Muscle layer of colon (tissue), 2 donors: Measurements from ENCODE around the gene PLET1.

ENCODE experiments used
- H3K27ac ChIP-seq: one replicate; pipeline ENCODE4 v1.7.0; 2013; ENCODE audit warnings: low read depth, mild to moderate bottlenecking, low read length, moderate library complexity
- H3K27me3 ChIP-seq, 2 donors: one replicate each; pipeline ENCODE4 v1.7.0; 2013; ENCODE audit warnings: low read length in 2 of 2, mild to moderate bottlenecking in 2 of 2; ENCODE audit not compliant: insufficient read depth in 2 of 2, control insufficient read depth in 1 of 2
- H3K36me3 ChIP-seq: one replicate; pipeline ENCODE4 v1.7.0; 2013; ENCODE audit warnings: mild to moderate bottlenecking, low read length; ENCODE audit not compliant: insufficient read depth
- H3K4me1 ChIP-seq: one replicate; pipeline ENCODE4 v1.7.0; 2013; ENCODE audit warnings: mild to moderate bottlenecking, low read length; ENCODE audit not compliant: insufficient read depth
- H3K4me3 ChIP-seq, 2 donors: one replicate each; pipeline ENCODE4 v1.7.0; 2013; ENCODE audit warnings: low read length in 2 of 2, low read depth in 1 of 2, mild to moderate bottlenecking in 1 of 2, moderate library complexity in 1 of 2
- H3K9ac ChIP-seq: one replicate; pipeline ENCODE4 v1.7.0; 2013; ENCODE audit warnings: low read length
- H3K9me3 ChIP-seq: one replicate; pipeline ENCODE4 v1.7.0; 2013; ENCODE audit warnings: mild to moderate bottlenecking, low read length
- donor health status: abdominal sarcoma.
- donor health status: Adenocarcinoma of cecum.

PLET1 gene

GRCh38 chr11:112296044-112296443, 35.4 kb upstream of the PLET1 start:
- peaks cover 28% of the 10 kb centered on the region for H3K4me1 ChIP-seq
- H3K9ac ChIP-seq = no peak overlapping the region
- no peak overlapping the region for H3K27ac ChIP-seq
- no peaks in the 10 kb centered on the region for H3K27me3 ChIP-seq
- H3K9me3 ChIP-seq = no peaks in the 10 kb centered on the region
- peaks cover 6% of the 10 kb centered on the region for H3K36me3 ChIP-seq
- H3K4me3 ChIP-seq = no peak overlapping the region

- no peaks in the 10 kb centered on the region for H3K27me3 ChIP-seq
- H3K4me1 ChIP-seq = peaks cover 34% of the 10 kb centered on the region
- no peak overlapping the region for H3K27ac ChIP-seq
- H3K36me3 ChIP-seq = peaks cover 6% of the 10 kb centered on the region
- no peaks in the 10 kb centered on the region for H3K9me3 ChIP-seq
- H3K9ac ChIP-seq = no peak overlapping the region
- H3K4me3 ChIP-seq = no peak overlapping the region
These were observed 34.2 kb upstream of the PLET1 start for GRCh38 chr11:112294688-112295340.

DNA sequence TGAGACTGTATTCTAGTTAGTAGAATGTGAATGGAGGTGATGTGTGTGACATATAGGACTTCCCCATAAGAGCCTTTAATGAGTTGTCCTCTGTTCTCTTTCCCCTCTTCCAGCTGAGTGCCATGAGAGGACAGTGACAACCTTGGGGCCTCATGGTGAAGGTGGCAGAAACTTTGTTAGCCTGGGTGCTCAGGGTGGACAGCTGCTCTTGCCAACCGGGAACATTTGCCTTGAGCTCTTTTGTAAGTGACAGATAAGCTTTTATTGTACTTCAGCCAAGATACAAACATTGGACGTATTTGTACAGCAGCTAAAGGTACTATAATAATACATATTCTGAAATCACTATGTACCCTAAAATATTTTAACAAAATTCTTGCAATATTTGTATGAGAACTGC, 33.0 kb upstream of the PLET1 start:
- Histone ChIP-seq H3K9ac (no peak overlapping the region), H3K36me3 (peaks cover 6% of the 10 kb centered on the region), H3K9me3 (no peaks in the 10 kb centered on the region), H3K27me3 (no peaks in the 10 kb centered on the region), H3K27ac (no peak overlapping the region), H3K4me3 (no peak overlapping the region), H3K4me1 (peaks cover 28% of the 10 kb centered on the region)

- Histone ChIP-seq H3K36me3 (peaks cover 6% of the 10 kb centered on the region), H3K27ac (no peak overlapping the region), H3K4me1 (peaks cover 25% of the 10 kb centered on the region), H3K9ac (no peak overlapping the region), H3K4me3 (no peak overlapping the region), H3K27me3 (no peaks in the 10 kb centered on the region), H3K9me3 (no peaks in the 10 kb centered on the region)
These were observed 32.2 kb upstream of the PLET1 start for GRCh38 chr11:112292785-112293407.

DNA sequence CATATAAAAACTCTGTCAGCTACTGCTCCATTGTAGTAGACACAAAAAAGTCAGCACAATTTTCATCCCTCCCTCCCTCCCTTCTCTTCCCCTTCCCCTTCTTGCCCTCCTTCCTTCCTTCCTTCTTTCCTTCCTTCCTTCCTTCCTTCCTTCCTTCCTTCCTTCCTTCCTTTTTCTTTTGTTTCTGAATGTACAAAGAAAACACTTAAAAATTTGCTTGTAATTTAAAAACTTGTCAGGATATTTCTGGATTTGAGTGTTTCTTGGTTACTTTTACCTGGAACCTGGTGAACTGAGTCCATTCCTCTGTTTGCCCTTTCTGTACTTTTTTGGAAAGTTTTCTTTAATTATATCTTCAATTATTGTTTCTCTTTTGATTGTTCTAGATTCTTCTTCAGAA, 31.5 kb upstream of the PLET1 start:
- Histone ChIP-seq H3K27me3 (no peaks in the 10 kb centered on the region), H3K27ac (no peak overlapping the region), H3K9me3 (no peaks in the 10 kb centered on the region), H3K9ac (no peak overlapping the region), H3K4me3 (no peak overlapping the region), H3K36me3 (peaks cover 6% of the 10 kb centered on the region), H3K4me1 (peaks cover 25% of the 10 kb centered on the region)

DNA sequence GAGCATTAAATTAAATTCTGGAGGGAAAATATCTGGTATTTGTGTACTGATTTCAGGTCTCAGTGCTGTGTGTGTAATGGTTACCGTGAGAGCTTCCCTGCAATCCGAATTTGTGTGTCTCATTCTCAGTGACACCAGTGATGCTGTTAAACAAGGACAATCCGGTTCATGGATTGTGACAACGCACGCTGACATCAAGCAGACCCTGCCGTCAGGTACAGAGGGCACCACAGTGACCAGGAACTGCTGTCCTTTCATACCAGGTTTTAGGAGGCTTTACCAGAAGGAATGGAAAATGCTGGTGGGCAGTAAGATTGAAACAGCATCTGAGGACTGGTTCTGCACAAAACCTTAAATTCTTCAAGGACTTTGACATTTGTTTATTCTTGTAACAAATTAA, 30.5 kb upstream of the PLET1 start:
- Histone ChIP-seq H3K4me3 (peak overlapping the region in 1 of 2 donors; percentile 22), H3K27ac (peak overlapping the region; percentile 12), H3K9ac (peak overlapping the region; percentile 7), H3K27me3 (no peaks in the 10 kb centered on the region), H3K9me3 (no peaks in the 10 kb centered on the region), H3K36me3 (peaks cover 6% of the 10 kb centered on the region), H3K4me1 (peaks cover 25% of the 10 kb centered on the region)

GRCh38 chr11:112290493-112290850, 29.8 kb upstream of the PLET1 start:
- peak overlapping the region; percentile 69 for H3K9ac ChIP-seq
- peaks cover 25% of the 10 kb centered on the region for H3K4me1 ChIP-seq
- no peaks in the 10 kb centered on the region for H3K27me3 ChIP-seq
- peaks cover 6% of the 10 kb centered on the region for H3K36me3 ChIP-seq
- H3K27ac ChIP-seq = peak overlapping the region; percentile 90
- peak overlapping the region; percentile 63 to 68 for H3K4me3 ChIP-seq
- H3K9me3 ChIP-seq = no peaks in the 10 kb centered on the region

DNA sequence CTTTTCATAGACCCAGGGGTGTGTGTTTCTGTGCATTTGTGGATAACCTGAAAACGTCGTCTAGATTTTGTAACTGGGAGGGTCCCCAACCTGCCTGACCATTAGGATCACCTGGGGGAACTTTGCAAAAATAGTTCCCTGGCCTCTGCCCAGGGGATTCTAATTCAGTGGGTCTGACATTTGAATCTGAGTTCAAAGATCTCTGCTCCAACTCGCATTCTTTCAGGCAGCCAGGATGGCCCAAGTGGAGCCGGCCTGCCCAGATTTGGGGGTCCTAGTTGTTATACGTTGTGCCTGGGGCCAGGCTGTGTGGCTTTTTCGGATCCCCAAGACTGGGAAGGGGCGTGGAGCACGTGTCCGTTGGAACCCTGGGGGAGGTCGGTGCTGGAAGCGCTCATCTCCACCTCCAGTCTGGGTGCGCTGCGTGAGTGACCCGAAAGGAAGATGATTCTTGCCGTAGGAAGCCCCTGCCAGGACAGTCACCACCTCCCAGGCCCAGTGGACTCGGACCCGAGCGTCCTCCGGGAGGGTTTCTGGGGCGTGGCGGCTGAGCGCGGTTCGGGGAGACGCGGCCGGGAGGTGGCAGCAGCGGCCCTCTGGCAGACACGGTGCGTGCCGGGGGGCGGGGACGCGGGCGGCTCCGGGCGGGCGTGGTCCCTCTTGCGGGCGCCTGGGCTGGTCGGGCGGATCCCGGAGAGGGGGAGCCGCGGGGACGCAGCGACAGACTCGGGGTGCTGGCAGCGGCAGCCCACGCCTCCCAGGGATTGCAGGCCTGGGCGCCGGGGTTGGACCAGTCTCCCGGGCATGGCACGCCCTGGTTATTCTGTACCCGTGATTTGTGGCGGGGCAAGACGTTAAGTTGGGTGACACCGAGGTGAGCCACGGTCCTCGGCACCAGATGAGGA, 29.2 kb upstream of the PLET1 start:
- Histone ChIP-seq H3K9ac (peak overlapping the region; percentile 69), H3K27ac (peak overlapping the region; percentile 90), H3K27me3 (no peaks in the 10 kb centered on the region), H3K9me3 (no peaks in the 10 kb centered on the region), H3K4me3 (peak overlapping the region; percentile 63 to 68), H3K4me1 (peaks cover 25% of the 10 kb centered on the region), H3K36me3 (peaks cover 6% of the 10 kb centered on the region)

- Histone ChIP-seq H3K27me3 (no peaks in the 10 kb centered on the region), H3K9ac (no peak overlapping the region), H3K9me3 (no peaks in the 10 kb centered on the region), H3K36me3 (no peaks in the 10 kb centered on the region), H3K27ac (no peak overlapping the region), H3K4me1 (peaks cover 16% of the 10 kb centered on the region), H3K4me3 (no peak overlapping the region)
These were observed 27.4 kb upstream of the PLET1 start for GRCh38 chr11:112288021-112288420.

DNA sequence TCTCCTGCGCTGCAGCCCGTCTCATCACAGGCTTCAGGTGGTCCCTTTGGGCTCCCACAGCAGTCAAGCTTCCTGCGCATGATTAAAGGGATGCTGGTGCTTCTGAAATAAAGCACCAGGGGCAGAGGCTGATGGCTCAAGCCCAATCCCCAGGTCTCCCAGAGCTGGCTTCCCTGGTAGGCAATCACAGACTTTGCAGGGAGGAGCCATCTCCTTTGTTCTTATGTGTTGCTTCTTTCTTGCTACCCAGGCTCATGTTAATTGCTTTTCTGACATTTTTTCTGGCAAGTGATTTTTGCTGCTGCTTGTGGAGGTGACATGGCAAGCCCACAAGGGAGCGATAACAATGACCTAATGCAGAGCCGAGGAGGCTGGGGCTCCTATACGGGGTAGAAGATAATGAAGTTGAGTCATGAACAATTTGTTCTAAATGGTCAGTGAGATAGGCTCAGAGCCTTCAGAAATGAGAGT, 25.2 kb upstream of the PLET1 start:
- Histone ChIP-seq H3K27ac (no peak overlapping the region), H3K4me1 (peaks cover 5% of the 10 kb centered on the region), H3K4me3 (no peak overlapping the region), H3K9me3 (no peaks in the 10 kb centered on the region), H3K36me3 (no peaks in the 10 kb centered on the region), H3K27me3 (no peaks in the 10 kb centered on the region), H3K9ac (no peak overlapping the region)

GRCh38 chr11:112281726-112282125, 21.1 kb upstream of the PLET1 start:
- no peaks in the 10 kb centered on the region for H3K36me3 ChIP-seq
- H3K4me3 ChIP-seq = no peak overlapping the region
- H3K9me3 ChIP-seq = no peaks in the 10 kb centered on the region
- H3K27ac ChIP-seq = no peak overlapping the region
- no peak overlapping the region for H3K9ac ChIP-seq
- no peaks in the 10 kb centered on the region for H3K27me3 ChIP-seq
- peaks cover 3% of the 10 kb centered on the region for H3K4me1 ChIP-seq
